ENCODE data around the gene CD53.
"Not testable (repeated sequence)": the region's sequence is repeated elsewhere in the genome, so short reads cannot be mapped to it uniquely, and the experiment has no call there.

The CD53 gene, protein sequence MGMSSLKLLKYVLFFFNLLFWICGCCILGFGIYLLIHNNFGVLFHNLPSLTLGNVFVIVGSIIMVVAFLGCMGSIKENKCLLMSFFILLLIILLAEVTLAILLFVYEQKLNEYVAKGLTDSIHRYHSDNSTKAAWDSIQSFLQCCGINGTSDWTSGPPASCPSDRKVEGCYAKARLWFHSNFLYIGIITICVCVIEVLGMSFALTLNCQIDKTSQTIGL

DNA sequence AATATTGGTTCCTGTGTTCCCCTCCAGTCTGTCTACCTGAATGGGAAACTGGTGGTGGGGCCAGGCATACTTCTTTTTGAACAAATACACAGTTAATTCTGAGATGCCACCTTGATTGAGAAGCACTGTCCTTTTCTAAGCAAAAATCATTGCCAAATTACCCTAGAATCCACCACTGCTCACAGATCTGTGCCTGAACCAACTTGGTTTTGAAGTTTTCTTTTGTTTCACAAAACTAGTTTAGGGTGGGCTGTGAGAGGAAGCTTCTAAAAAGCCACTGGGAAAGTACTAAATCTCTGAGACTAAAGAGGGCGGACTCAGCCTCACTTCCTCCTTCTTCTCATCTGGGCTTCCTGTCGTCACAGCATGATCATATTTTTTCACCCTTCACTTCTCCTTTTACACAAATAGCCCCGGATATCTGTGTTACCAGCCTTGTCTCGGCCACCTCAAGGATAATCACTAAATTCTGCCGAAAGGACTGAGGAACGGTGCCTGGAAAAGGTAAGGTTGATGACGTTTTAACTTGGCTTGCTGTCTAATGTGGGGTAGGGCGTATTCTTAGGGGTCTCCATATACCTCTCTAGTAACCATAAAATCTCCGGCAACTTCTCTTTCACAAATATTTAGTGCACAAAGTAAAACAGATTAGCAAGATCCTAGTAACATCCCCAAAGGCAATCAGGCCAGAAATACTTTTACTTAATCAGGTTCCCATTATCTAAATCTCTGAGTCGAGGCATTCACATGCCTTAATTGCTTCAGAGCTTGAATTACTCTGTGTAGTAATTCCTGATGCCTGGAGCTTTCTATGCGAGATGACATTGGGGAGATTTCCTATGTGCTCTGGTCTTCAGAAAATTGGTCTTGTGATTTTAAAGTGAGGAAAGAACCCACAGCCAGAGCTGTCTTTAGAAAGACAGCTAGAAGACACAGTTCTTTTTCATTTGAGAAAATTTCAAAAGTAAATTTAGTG lies at the start of gene CD53:
TSS of gene CD53 (plus strand) at position 404 of the 976 bp plus-strand sequence. CDS start 18,261 bp downstream, outside the sequence.
- TF ChIP-seq, protein P1, sequence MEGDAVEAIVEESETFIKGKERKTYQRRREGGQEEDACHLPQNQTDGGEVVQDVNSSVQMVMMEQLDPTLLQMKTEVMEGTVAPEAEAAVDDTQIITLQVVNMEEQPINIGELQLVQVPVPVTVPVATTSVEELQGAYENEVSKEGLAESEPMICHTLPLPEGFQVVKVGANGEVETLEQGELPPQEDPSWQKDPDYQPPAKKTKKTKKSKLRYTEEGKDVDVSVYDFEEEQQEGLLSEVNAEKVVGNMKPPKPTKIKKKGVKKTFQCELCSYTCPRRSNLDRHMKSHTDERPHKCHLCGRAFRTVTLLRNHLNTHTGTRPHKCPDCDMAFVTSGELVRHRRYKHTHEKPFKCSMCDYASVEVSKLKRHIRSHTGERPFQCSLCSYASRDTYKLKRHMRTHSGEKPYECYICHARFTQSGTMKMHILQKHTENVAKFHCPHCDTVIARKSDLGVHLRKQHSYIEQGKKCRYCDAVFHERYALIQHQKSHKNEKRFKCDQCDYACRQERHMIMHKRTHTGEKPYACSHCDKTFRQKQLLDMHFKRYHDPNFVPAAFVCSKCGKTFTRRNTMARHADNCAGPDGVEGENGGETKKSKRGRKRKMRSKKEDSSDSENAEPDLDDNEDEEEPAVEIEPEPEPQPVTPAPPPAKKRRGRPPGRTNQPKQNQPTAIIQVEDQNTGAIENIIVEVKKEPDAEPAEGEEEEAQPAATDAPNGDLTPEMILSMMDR (IDR thresholded peaks at IDR 0.05; ENCODE audit: low read depth, low read length): no peak
- DNase-seq (ENCODE audit: low read depth in 2 of 2): no peak
- H3K4me3 ChIP-seq (replicated peaks in 1 of 2; ENCODE audit: low read depth in 2 of 2, low read length in 2 of 2): no peak within 1 kb of the TSS

DNA sequence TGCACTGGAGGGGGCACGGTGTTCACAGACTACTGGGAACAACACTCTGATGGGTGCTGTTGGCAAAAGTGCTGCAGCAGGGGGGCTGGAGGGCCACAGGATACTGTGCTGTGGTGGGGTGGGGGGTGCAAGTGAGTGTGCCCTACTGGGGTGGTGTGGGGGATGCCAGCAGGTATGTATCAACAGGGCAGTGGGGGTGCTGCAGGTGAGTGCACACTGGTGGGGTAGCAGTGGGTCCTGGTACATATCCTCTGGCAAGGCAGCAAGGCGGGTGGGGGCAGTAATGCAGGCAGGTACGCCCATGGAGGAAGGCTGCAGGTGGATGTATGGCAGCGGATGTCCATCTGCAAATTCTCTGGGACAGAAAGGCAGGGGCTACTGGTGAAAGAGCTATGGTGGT lies 48.8 kb upstream of the CD53 start:
- no peak for DNase-seq (ENCODE audit: low read depth in 2 of 2)

DNA sequence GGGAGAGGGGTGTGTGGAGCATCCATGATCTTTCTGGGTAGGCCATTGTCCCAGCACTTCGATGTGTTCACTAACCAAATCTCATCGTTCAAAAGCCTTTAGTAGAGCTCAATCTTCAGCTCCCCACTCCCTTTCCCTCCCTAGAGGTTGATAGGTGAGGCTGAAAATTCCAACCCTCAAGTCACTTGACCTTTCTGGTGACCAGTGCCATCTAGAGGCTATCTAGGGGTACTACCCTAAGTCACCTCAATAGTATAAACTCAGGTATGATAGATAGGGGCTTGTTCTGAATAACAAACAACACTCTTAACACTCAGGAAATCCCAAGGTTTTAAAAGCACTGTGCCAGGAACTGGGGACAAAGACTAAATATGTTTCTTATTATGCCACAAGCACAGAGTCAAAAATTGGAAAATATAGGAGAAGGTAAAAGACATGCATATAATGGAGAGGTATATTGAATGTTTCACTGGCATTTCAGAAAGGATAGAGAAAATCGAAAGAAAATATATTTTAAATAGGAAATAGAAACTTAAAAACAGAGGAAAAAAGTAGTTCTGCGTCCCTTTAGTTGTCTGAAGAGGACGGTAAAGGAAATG lies 42.9 kb upstream of the CD53 start:
- TF ChIP-seq, protein P1 (IDR thresholded peaks at IDR 0.05; ENCODE audit: low read depth, low read length): peak; percentile 69
- H3K4me3 ChIP-seq (replicated peaks in 1 of 2; ENCODE audit: low read depth in 2 of 2, low read length in 2 of 2): no peak overlapping the region
- peak; percentile 15 to 34 for DNase-seq (ENCODE audit: low read depth in 2 of 2)

More for the DNA sequence above, 48.8 kb upstream of the CD53 start:
- TF ChIP-seq, protein P1 (IDR thresholded peaks at IDR 0.05; ENCODE audit: low read depth, low read length): no peak
- H3K4me3 ChIP-seq (replicated peaks in 1 of 2; ENCODE audit: low read depth in 2 of 2, low read length in 2 of 2): no peak overlapping the region

DNA sequence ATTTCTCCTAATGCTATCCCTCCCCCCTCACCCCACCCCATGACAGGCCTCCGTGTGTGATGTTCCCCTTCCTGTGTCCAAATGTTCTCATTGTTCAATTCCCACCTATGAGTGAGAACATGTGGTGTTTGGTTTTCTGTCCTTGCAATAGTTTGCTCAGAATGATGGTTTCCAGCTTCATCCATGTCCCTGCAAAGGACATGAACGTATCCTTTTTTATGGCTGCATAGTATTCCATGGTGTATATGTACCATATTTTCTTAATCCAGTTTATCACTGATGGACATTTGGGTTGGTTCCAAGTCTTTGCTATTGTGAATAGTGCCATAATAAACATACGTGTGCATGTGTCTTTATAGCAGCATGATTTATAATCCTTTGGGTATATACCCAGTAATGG lies 39.2 kb upstream of the CD53 start:
- not testable (repeated sequence) for DNase-seq (ENCODE audit: low read depth in 2 of 2); H3K4me3 ChIP-seq (replicated peaks in 1 of 2; ENCODE audit: low read depth in 2 of 2, low read length in 2 of 2)

DNA sequence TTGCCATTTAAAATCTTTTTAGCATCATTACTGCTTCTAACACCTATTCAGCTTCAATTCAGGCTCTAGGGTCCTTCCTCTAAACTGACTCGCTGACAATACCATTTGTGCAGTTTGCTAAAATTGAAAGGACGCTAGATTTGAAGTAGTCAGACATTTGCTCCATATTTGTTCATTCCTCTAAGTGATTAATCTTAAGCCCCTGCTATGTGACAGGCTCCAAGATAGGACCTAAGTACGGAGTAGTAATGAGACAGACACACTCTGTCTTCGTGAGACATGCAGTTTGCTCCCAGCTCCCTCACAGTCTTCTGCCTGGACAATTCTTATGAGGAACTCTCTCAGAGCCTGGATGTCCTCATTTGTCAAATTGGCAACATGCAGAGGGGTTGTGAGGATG lies 26.1 kb upstream of the CD53 start:
- DNase-seq (ENCODE audit: low read depth in 2 of 2): no peak
- TF ChIP-seq, protein P1 (IDR thresholded peaks at IDR 0.05; ENCODE audit: low read depth, low read length): no peak
- H3K4me3 ChIP-seq (replicated peaks in 1 of 2; ENCODE audit: low read depth in 2 of 2, low read length in 2 of 2): no peak overlapping the region

DNA sequence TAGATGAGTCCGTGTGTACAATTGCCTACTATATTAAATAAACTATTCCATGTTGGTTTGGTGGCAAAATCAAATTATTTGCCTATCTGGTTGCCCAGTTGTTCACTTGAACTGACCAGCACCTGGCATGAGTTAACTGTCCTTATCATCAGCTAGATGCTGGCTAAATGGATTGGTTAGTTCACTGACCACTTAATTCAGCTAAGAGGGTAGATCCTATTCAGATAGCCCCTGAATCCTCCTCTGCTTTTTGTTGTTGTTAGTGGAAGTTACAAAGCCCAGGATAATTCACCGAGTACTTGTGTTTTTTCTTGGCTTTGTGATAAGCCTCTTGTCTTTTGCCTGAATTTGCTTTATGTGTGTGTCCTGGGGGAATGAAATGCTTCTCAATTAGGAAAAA lies 22.8 kb upstream of the CD53 start:
- no peak overlapping the region for H3K4me3 ChIP-seq (replicated peaks in 1 of 2; ENCODE audit: low read depth in 2 of 2, low read length in 2 of 2)
- TF ChIP-seq, protein P1 (IDR thresholded peaks at IDR 0.05; ENCODE audit: low read depth, low read length): no peak
- no peak for DNase-seq (ENCODE audit: low read depth in 2 of 2)

DNA sequence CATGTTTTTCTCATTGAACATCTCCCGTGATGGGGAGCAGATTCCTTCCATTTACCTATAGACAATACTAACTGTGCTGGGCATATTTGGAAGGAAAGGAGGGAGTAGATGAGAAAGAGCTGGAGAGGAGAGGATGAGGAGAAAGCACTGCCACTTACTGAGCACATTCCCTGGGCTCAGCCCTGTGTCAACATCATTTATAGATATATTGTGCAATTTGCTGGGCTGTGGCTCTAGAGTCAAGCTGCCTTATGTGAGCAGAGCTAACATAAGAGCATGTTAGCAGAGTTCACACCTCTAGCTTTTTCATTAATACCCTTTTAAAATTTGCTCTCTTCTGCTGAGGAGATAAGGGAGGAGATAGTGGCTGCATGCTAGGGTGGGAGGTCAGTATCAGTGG lies 22.3 kb upstream of the CD53 start:
- DNase-seq (ENCODE audit: low read depth in 2 of 2): no peak
- TF ChIP-seq, protein P1 (IDR thresholded peaks at IDR 0.05; ENCODE audit: low read depth, low read length): no peak
- H3K4me3 ChIP-seq (replicated peaks in 1 of 2; ENCODE audit: low read depth in 2 of 2, low read length in 2 of 2): no peak overlapping the region
